HepG2 (cell line): ENCODE measurements around the gene FER1L5. TPM values are rescaled to one million over a fixed set of nuclear protein-coding genes. Genes with fewer than 3 reads are reported as not detected.
A peak's percentile ranks its signal among the peaks of the same experiment; 100 is the strongest.

Experiments
- GATAD2A ChIP-seq: IDR thresholded peaks from 2 replicates; pipeline ENCODE4 v1.6.1; 2016
- HNRNPUL1 ChIP-seq: fragments of 200-400 bp; formaldehyde crosslinking; IDR thresholded peaks from 2 replicates; pipeline ENCODE4 v1.6.1; 2017; ENCODE audit warnings: low read depth, mild to moderate bottlenecking, low read length, moderate library complexity
- NCOA2 ChIP-seq: sonication (generic); formaldehyde crosslinking; IDR thresholded peaks from 2 replicates; pipeline ENCODE4 v1.8.0; 2022; ENCODE audit warnings: inconsistent platforms
- NFYC ChIP-seq: IDR thresholded peaks from 2 replicates; pipeline ENCODE4 v1.6.1; 2016; ENCODE audit warnings: missing genetic modification reagents, missing compliant biosample characterization
- NR2C2 ChIP-seq: sonication (generic); formaldehyde crosslinking; IDR thresholded peaks from 2 replicates; pipeline ENCODE4 v1.4.0; 2020; ENCODE audit warnings: missing genetic modification reagents, mild to moderate bottlenecking, moderate library complexity, borderline replicate concordance
- NR2F1 ChIP-seq, 2 experiments: fragments of 450-650 bp in 1 of 2; formaldehyde crosslinking in 1 of 2; IDR thresholded peaks; 2 replicates each; pipeline versions ENCODE4 v1.5.0 to v1.6.1; 2016 to 2020; ENCODE audit warnings: mild to moderate bottlenecking in 1 of 2, missing compliant biosample characterization in 1 of 2, missing genetic modification reagents in 1 of 2, moderate library complexity in 1 of 2
- RORA ChIP-seq: sonication (generic); formaldehyde crosslinking; IDR thresholded peaks from 2 replicates; pipeline ENCODE4 v1.5.0; 2020; ENCODE audit warnings: mild to moderate bottlenecking, missing genetic modification reagents, moderate library complexity
- SMC3 ChIP-seq: IDR thresholded peaks from 2 replicates; pipeline ENCODE4 v1.6.1; 2011; ENCODE audit warnings: low read length, improper control_type of control experiment
- SPEN ChIP-seq: sonication (generic); formaldehyde crosslinking; IDR thresholded peaks from 2 replicates; pipeline ENCODE4 v1.5.1; 2020; ENCODE audit warnings: low read depth, mild to moderate bottlenecking, missing genetic modification reagents
- SRSF1 ChIP-seq: fragments of 200-400 bp; formaldehyde crosslinking; optimal IDR thresholded peaks from 2 replicates; pipeline ENCODE3; 2017; ENCODE audit warnings: mild to moderate bottlenecking, low read depth, low read length, moderate library complexity
- THYN1 ChIP-seq: sonication (generic); formaldehyde crosslinking; IDR thresholded peaks from 2 replicates; pipeline ENCODE4 v1.8.1; 2023; ENCODE audit warnings: low read depth, mild to moderate bottlenecking, moderate library complexity, missing genetic modification reagents, borderline replicate concordance
- TOE1 ChIP-seq: sonication (generic); formaldehyde crosslinking; IDR thresholded peaks from 2 replicates; pipeline ENCODE4 v1.4.0; 2020; ENCODE audit warnings: mild to moderate bottlenecking, missing genetic modification reagents
- TRIM24 ChIP-seq: sonication (generic); formaldehyde crosslinking; IDR thresholded peaks from 2 replicates; pipeline ENCODE4 v1.8.0; 2022; ENCODE audit warnings: mild to moderate bottlenecking, missing genetic modification reagents
- ZFP90 ChIP-seq: sonication (generic); formaldehyde crosslinking; IDR thresholded peaks from 2 replicates; pipeline ENCODE4 v1.8.0; 2022; ENCODE audit warnings: missing genetic modification reagents, mild to moderate bottlenecking, inconsistent platforms, borderline replicate concordance
- ZNF12 ChIP-seq: sonication (generic); formaldehyde crosslinking; IDR thresholded peaks from 2 replicates; pipeline ENCODE4 v1.5.0; 2020; ENCODE audit warnings: missing genetic modification reagents
- ZNF230 ChIP-seq: sonication (generic); formaldehyde crosslinking; IDR thresholded peaks from 2 replicates; pipeline ENCODE4 v1.4.0; 2020; ENCODE audit warnings: mild to moderate bottlenecking, missing genetic modification reagents
- ZNF317 ChIP-seq: sonication (generic); formaldehyde crosslinking; IDR thresholded peaks from 2 replicates; pipeline ENCODE4 v1.5.0; 2020; ENCODE audit warnings: mild to moderate bottlenecking, missing genetic modification reagents
- ZNF326 ChIP-seq: sonication (generic); formaldehyde crosslinking; IDR thresholded peaks from 2 replicates; pipeline ENCODE4 v1.4.0; 2020; ENCODE audit warnings: missing genetic modification reagents, borderline replicate concordance
- ZNF766 ChIP-seq: sonication (generic); formaldehyde crosslinking; IDR thresholded peaks from 2 replicates; pipeline ENCODE4 v1.5.0; 2020; ENCODE audit warnings: missing genetic modification reagents, borderline replicate concordance
- polyA plus RNA-seq, 8 experiments: library from polyadenylated mRNA; depleted of rRNA in 3 of 8; stranded (reverse) in 7 of 8; unstranded in 1 of 8; fragments of >200 nt; fragmentation: Illumina TruSeq in 4 of 8; extraction: Trizol in 4 of 8; gene quantifications; 2 replicates each; pipeline versions ENCODE4 v1.2.1 to v1.2.3, GENCODE V29; 2011 to 2016; ENCODE audit warnings: low read depth in 4 of 8, missing spikeins in 1 of 8, mixed read lengths in 1 of 8; ENCODE audit not compliant: insufficient read depth in 1 of 8
- total RNA-seq, 5 experiments: library from RNA; depleted of rRNA; stranded (reverse); fragments of >200 nt; fragmentation: Illumina TruSeq; extraction: Trizol; gene quantifications; 2 replicates each; pipeline ENCODE4 v1.2.3, GENCODE V29; 2016; ENCODE audit warnings: low read depth in 1 of 5
- TF ChIP-seq, protein P1 (sequence below): sonication (generic); formaldehyde crosslinking; IDR thresholded peaks from 2 replicates; pipeline ENCODE4 v1.4.0; 2020; ENCODE audit warnings: mild to moderate bottlenecking, missing genetic modification reagents
- TF ChIP-seq, protein P2 (sequence below): IDR thresholded peaks from 2 replicates; pipeline ENCODE4 v1.6.1; 2016; ENCODE audit warnings: low read depth, missing genetic modification reagents, missing compliant biosample characterization
- TF ChIP-seq, protein P3 (sequence below): sonication (generic); formaldehyde crosslinking; IDR thresholded peaks from 2 replicates; pipeline ENCODE4 v1.4.0; 2020; ENCODE audit warnings: mild to moderate bottlenecking, missing genetic modification reagents

The FER1L5 gene
- total and polyA plus RNA-seq, 2 of the 13 experiments (the other 11 are each of a cell fraction or from before 2014, with no cell fraction given), result 0.02 to 0.08 TPM

DNA sequence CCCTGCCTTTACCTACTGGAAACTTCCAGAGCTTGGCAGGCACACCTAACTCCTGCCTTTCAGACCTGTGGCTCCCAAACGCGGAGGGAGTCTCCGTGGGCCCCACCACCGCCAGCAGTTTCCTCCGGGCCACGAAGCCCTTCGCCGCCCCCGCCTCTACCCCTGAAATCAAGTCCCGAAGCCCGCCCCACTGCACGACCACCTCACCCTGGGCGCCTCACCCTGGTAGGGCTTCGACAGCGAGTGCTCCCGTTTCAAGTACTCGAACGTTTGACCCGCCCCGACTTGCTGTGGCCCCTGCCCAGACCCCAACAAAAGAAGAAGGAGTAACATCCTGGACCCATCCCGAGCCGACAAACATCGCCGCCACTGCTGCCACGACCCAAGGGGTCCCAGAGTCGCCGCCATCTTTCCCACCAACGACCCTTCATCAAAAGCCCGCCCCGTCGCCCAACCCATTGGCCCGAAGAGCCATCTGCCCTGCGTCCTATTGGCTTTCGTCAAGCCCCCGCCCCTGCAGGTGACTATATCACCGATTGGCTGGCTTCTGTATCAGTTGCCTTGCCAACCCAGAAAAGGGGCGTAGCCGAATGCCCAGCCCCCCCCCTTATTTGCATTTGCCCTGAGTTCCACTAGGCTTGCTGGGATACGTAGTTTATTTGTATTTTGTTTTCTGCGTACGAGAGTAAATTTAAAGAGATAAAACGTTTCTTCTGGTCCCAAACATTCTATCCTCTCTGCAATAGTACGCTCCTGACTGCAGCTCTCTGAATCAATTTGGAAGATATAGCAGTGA, 97.3 kb downstream of the FER1L5 start, which contains the start of gene LMAN2L (continued):
- no peak for TF ChIP-seq TRIM24 (CRISPR knock-in tag)
- TF ChIP-seq ZNF326 (CRISPR knock-in tag), result no peak
- no peak for TF ChIP-seq ZNF12
- TF ChIP-seq NFYC (CRISPR knock-in tag), result peak; percentile 94
- no peak for TF ChIP-seq TOE1 (CRISPR knock-in tag)
- peak; percentile 35; the same call in 1 of the 2 replicates for TF ChIP-seq SPEN (CRISPR knock-in tag)
- 0 out of 4 replicates have a peak, but pooled peaks of 1 of the 2 experiments have one; percentile 22 for TF ChIP-seq NR2F1 (CRISPR knock-in tag; IDR thresholded peaks at IDR 0.05)
- peak; percentile 72 for TF ChIP-seq NR2C2 (CRISPR knock-in tag)
- TF ChIP-seq SRSF1, result peak; percentile 60
- TF ChIP-seq, protein P1, sequence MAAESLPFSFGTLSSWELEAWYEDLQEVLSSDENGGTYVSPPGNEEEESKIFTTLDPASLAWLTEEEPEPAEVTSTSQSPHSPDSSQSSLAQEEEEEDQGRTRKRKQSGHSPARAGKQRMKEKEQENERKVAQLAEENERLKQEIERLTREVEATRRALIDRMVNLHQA (CRISPR knock-in tag), result no peak
- TF ChIP-seq ZFP90 (CRISPR knock-in tag), result peak; percentile 77; the same call in 1 of the 2 replicates
- TF ChIP-seq, protein P2, sequence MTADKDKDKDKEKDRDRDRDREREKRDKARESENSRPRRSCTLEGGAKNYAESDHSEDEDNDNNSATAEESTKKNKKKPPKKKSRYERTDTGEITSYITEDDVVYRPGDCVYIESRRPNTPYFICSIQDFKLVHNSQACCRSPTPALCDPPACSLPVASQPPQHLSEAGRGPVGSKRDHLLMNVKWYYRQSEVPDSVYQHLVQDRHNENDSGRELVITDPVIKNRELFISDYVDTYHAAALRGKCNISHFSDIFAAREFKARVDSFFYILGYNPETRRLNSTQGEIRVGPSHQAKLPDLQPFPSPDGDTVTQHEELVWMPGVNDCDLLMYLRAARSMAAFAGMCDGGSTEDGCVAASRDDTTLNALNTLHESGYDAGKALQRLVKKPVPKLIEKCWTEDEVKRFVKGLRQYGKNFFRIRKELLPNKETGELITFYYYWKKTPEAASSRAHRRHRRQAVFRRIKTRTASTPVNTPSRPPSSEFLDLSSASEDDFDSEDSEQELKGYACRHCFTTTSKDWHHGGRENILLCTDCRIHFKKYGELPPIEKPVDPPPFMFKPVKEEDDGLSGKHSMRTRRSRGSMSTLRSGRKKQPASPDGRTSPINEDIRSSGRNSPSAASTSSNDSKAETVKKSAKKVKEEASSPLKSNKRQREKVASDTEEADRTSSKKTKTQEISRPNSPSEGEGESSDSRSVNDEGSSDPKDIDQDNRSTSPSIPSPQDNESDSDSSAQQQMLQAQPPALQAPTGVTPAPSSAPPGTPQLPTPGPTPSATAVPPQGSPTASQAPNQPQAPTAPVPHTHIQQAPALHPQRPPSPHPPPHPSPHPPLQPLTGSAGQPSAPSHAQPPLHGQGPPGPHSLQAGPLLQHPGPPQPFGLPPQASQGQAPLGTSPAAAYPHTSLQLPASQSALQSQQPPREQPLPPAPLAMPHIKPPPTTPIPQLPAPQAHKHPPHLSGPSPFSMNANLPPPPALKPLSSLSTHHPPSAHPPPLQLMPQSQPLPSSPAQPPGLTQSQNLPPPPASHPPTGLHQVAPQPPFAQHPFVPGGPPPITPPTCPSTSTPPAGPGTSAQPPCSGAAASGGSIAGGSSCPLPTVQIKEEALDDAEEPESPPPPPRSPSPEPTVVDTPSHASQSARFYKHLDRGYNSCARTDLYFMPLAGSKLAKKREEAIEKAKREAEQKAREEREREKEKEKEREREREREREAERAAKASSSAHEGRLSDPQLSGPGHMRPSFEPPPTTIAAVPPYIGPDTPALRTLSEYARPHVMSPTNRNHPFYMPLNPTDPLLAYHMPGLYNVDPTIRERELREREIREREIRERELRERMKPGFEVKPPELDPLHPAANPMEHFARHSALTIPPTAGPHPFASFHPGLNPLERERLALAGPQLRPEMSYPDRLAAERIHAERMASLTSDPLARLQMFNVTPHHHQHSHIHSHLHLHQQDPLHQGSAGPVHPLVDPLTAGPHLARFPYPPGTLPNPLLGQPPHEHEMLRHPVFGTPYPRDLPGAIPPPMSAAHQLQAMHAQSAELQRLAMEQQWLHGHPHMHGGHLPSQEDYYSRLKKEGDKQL (CRISPR knock-in tag), result no peak
- TF ChIP-seq THYN1 (CRISPR knock-in tag), result no peak
- TF ChIP-seq, protein P3, sequence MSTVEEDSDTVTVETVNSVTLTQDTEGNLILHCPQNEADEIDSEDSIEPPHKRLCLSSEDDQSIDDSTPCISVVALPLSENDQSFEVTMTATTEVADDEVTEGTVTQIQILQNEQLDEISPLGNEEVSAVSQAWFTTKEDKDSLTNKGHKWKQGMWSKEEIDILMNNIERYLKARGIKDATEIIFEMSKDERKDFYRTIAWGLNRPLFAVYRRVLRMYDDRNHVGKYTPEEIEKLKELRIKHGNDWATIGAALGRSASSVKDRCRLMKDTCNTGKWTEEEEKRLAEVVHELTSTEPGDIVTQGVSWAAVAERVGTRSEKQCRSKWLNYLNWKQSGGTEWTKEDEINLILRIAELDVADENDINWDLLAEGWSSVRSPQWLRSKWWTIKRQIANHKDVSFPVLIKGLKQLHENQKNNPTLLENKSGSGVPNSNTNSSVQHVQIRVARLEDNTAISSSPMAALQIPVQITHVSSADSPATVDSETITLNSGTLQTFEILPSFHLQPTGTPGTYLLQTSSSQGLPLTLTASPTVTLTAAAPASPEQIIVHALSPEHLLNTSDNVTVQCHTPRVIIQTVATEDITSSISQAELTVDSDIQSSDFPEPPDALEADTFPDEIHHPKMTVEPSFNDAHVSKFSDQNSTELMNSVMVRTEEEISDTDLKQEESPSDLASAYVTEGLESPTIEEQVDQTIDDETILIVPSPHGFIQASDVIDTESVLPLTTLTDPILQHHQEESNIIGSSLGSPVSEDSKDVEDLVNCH (CRISPR knock-in tag), result 0 out of 2 replicates have a peak, but pooled peaks have one; percentile 78
- TF ChIP-seq GATAD2A (CRISPR knock-in tag), result peak; percentile 8; the same call in 1 of the 2 replicates
- TF ChIP-seq RORA (CRISPR knock-in tag), result no peak
- TF ChIP-seq ZNF766, result no peak
- no peak for TF ChIP-seq NCOA2 (CRISPR knock-in tag)
- TF ChIP-seq HNRNPUL1, result no peak
- peak; percentile 97; the same call in 1 of the 2 replicates for TF ChIP-seq ZNF230 (CRISPR knock-in tag)
- 0 out of 2 replicates have a peak, but pooled peaks have one; percentile 40 for TF ChIP-seq ZNF317 (CRISPR knock-in tag)
- TF ChIP-seq SMC3, result no peak
